ENCODE measurements around the gene PSMF1. TPM values are rescaled to one million over a fixed set of nuclear protein-coding genes. Genes with fewer than 3 reads are reported as not detected.
A peak's percentile ranks its signal among the peaks of the same experiment; 100 is the strongest.
"Not testable (repeated sequence)": the region's sequence is repeated elsewhere in the genome, so short reads cannot be mapped to it uniquely, and the experiment has no call there.

Gene PSMF1
- total RNA-seq, 2 donors from 2014 or later: 117 to 119 TPM

GRCh38 chr20:1204576-1204975 lies 86.2 kb downstream of the PSMF1 start:
- ATAC-seq: peak in 1 of 2 donors; percentile 42
- intact Hi-C loops (cut with DNase I): loop anchor here in 1 of 2 donors (10.0 kb wide), 1 partner anchor 240 kb away; no protein-coding TSS in a partner anchor
- DNase-seq: no peak

DNA sequence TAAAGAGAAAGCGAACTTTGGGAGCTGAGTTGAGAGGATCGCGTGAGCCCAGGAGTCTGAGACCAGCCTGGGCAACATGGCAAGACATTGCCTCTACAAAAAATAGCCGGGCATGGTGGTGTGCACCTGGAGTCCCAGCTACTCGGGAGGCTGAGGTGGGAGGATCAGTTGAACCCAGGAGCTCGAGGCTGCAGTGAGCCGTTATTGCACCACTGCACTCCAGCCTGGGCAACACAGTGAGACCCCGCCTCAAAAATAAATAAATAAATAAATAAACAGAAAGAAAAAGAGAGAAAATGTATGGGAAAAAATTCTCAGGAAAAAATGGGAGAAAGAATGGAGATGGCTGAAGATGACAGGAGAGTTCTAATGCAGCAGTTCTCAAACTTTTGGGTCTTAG lies 87.4 kb downstream of the PSMF1 start:
- intact Hi-C loops (cut with DNase I): loop anchor here in 1 of 2 donors (10.0 kb wide), 1 partner anchor 241 kb away; no protein-coding TSS in a partner anchor
- no peak for DNase-seq
- ATAC-seq: no peak

DNA sequence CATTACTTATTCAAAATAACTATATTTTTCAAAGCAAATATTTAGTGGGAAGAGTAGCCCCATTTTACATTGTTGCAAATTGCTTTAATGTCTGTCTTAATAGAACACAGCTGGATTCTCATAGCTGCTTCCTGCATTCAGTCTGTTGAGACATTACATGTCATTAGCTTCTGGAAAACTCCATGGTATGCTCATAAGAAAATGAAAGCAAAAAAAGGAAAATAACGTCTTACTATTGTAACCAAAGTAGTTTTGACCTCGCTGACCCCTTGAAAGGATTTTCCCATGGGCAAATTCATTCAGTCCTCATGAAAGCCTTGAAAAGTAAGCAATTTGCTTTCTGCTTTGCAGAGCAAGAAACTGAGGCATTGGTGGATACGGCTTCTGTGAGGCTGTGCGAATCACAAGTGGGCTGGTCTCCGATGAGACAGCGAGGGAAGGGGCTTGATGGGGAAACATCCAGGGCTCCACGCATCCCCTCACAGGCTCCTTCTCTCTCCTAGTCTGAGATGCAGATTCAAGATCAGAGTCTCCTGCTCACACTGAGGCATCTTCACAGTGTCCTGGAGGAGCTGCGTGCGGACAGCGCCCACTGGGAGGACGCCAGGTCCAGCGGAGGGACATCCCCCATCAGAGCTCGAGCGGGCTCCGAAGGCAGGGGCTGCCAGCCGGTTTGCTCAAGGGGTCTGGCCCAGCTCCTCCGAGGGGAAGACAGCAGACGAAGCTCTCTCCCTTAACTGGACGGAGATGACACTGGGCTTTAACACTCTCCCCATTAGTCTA lies 88.2 kb downstream of the PSMF1 start:
- intact Hi-C loops (cut with DNase I): loop anchor here in 1 of 2 donors (10.0 kb wide), 1 partner anchor 242 kb away; no protein-coding TSS in a partner anchor
- ATAC-seq (peak in 1 of 2 donors; percentile 27), DNase-seq (no peak)

DNA sequence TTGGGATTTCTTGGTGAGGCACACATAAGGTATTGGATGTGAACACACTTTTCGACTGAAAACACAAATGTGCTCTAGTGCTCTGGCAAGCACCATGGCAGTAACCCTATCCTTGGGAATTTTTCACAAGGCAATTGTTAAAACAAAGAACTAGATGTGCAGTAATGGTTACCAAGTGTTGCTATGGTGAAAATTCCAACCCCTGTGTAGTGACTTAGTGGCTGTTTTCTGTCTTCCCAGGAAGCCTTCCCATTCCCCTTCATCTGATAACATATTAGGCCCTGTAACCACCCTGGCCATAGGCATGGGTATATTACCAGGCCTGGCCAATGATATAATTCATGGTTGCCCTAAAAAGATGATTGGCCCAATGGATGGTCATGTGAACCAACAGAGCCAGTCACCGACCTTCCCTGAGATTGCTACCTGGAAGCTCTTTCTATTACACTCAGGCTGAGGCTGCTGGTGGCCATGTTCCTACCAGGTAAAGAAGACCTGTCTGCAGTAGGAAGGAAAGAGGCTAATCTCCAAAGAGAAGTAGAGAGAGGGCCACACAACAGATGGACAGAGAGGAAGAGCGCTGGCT lies 89.0 kb downstream of the PSMF1 start:
- no peak for ATAC-seq
- intact Hi-C loops (cut with DNase I): loop anchor here in 1 of 2 donors (10.0 kb wide), 1 partner anchor 243 kb away; no protein-coding TSS in a partner anchor
- no peak for DNase-seq

- ATAC-seq: no peak
- DNase-seq: no peak
- intact Hi-C loops (cut with DNase I): loop anchor here (5.0 to 10.0 kb wide), 3 partner anchors 92 to 395 kb away; partner anchors contain the start of gene PSMF1 (in 1 of the 2)
Measured at GRCh38 chr20:1209447-1210387, 91.3 kb downstream of the PSMF1 start.

GRCh38 chr20:1210501-1210900 lies 92.1 kb downstream of the PSMF1 start:
- intact Hi-C loops (cut with DNase I): loop anchor here (5.0 to 10.0 kb wide), 2 partner anchors 93 to 396 kb away; partner anchors contain the start of gene PSMF1 (in 1 of the 2)
- ATAC-seq: no peak

DNA sequence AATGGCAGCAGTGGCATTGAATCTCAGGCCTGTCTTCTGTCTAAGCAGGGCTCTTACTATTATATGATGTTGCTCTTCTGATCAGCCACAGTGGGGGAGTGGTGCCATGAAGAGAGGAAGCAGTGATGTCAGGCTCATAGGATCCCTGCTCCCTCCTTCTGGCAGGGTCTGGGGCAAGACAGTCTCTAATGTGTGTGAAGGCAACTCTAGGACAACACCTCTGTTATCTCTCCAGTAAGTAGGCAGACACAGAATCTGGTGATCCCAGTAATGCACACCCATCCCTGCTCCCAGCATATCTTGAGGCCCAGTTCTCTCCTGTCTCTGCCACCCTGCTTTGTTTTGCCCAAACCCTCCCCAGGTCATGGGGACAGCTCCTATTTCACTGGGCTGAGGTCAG lies 93.6 kb downstream of the PSMF1 start:
- intact Hi-C loops (cut with DNase I): loop anchor here (5.0 to 10.0 kb wide), 2 partner anchors 95 to 397 kb away; partner anchors contain the start of gene PSMF1 (in 1 of the 2)

More at GRCh38 chr20:1210501-1210900, 92.1 kb downstream of the PSMF1 start:
- no peak for DNase-seq

GRCh38 chr20:1212607-1213396 lies 94.4 kb downstream of the PSMF1 start:
- peak; percentile 79 for DNase-seq
- peak; percentile 82 to 92 for ATAC-seq
- intact Hi-C loops (cut with DNase I): loop anchor here (5.0 to 10.0 kb wide), 2 partner anchors 96 to 398 kb away; partner anchors contain the start of gene PSMF1 (in 1 of the 2)

More for the DNA sequence above, 93.6 kb downstream of the PSMF1 start:
- no peak for ATAC-seq
- no peak for DNase-seq

DNA sequence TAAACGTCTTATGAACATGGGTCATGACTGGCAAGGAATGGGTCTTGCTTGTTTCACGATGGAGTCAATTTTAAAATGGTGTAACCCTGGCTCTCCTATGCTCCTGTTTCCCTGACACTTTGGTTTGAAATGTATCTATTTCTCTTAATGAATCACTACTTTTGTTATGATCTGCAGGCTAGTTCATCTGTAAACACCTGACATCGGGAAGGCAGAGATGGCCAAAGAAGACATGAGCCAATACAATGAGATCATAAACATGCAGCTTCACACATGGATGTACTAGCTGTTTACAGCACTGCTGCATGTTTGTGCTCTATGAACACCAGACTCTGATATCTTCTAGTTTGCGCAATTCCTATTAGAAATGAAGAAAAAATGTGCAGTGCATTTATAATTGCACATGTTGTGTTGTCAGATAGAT lies 96.4 kb downstream of the PSMF1 start:
- DNase-seq (no peak), ATAC-seq (no peak)
- intact Hi-C loops (cut with DNase I): loop anchor here (5.0 to 10.0 kb wide), 2 partner anchors 98 to 400 kb away; partner anchors contain the start of gene PSMF1 (in 1 of the 2)

GRCh38 chr20:1215386-1216170 lies 97.2 kb downstream of the PSMF1 start:
- no peak for ATAC-seq
- intact Hi-C loops (cut with DNase I): loop anchor here (10.0 kb wide), 1 partner anchor 401 kb away; no protein-coding TSS in a partner anchor
- DNase-seq: no peak

- intact Hi-C loops (cut with DNase I): loop anchor here (10.0 kb wide), 1 partner anchor 402 kb away; no protein-coding TSS in a partner anchor
- DNase-seq, ATAC-seq: not testable (repeated sequence)
Measured at GRCh38 chr20:1216527-1217427, 98.4 kb downstream of the PSMF1 start.

Other genes with a start within 250 kb of the PSMF1 start
- gene ANGPT4, start 202.3 kb upstream of the PSMF1 start, total RNA-seq: under 1 TPM in 1 of 2 donors, not detected in 1; 0.27 TPM
- under 1 TPM; 0.71 to 0.74 TPM for gene RSPO4, start 116.3 kb upstream of the PSMF1 start, total RNA-seq
- 1 to 10 TPM; 6.4 to 6.5 TPM for gene TMEM74B, start 66.4 kb downstream of the PSMF1 start, total RNA-seq
- gene C20orf202, start 84.9 kb downstream of the PSMF1 start, total RNA-seq: under 1 TPM in 1 of 2 donors, not detected in 1; 0.24 TPM
- gene RAD21L1, start 107.4 kb downstream of the PSMF1 start, total RNA-seq: not detected
- 1 to 10 TPM; 4.6 to 5.5 TPM for gene SNPH, start 147.7 kb downstream of the PSMF1 start, total RNA-seq
- 1 to 10 TPM; 1.4 to 4.4 TPM for gene SDCBP2, start 210.5 kb downstream of the PSMF1 start, total RNA-seq